WERI-Rb-1 (cell line): Measurements from ENCODE around the gene PSKH1.

Source experiments
- DNase-seq: peaks from one replicate; pipeline ENCODE4 v3.0.0-alpha.2; 2020
- H3K27ac ChIP-seq: fragments of 250-450 bp; sonication (Bioruptor Pico); 2 replicates; pipeline ENCODE4 v1.5.1; 2020; ENCODE audit warnings: mild to moderate bottlenecking, moderate library complexity
- H3K27me3 ChIP-seq: fragments of 250-450 bp; sonication (Bioruptor Pico); 2 replicates; pipeline ENCODE4 v1.5.1; 2021; ENCODE audit warnings: mild to moderate bottlenecking, low read depth, moderate library complexity; ENCODE audit not compliant: insufficient read depth, severe bottlenecking
- H3K36me3 ChIP-seq: fragments of 250-450 bp; sonication (Bioruptor Pico); 2 replicates; pipeline ENCODE4 v1.5.1; 2020; ENCODE audit warnings: mild to moderate bottlenecking, moderate library complexity
- H3K4me3 ChIP-seq: 2 replicates; pipeline ENCODE4 v1.5.1; 2011; ENCODE audit warnings: low read depth, mild to moderate bottlenecking, control low read depth, low read length
- H3K9me3 ChIP-seq: fragments of 250-450 bp; sonication (Bioruptor Pico); 2 replicates; pipeline ENCODE4 v1.5.1; 2021; ENCODE audit warnings: mild to moderate bottlenecking, moderate library complexity; ENCODE audit not compliant: severe bottlenecking
- TF ChIP-seq, protein P1 (sequence below): IDR thresholded peaks from 2 replicates; pipeline ENCODE4 v1.5.1; 2011; ENCODE audit warnings: low read depth, mild to moderate bottlenecking, control low read depth, inconsistent platforms, low read length

Gene PSKH1

DNA sequence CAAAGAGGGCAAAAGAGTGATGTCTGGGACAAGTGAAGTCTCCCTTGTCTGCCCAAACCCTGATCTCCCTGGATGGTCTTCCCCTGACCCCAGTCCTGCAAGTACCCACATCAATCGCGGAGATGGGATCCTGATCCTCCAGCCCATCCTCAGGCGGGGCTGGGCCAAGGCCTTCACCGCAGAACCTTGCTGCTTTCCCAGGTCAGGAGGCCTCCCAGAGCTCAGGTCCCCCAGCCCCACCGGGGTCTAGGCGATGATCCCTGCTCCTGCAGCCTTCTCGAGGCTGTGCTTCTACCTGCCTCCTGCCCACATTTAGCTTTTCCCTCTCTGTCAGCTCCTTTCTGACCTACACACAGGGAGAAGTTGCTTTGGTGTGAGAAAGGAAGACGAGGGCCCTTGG, 69.1 kb downstream of the PSKH1 start:
- no peaks in the 10 kb centered on the region for H3K27me3 ChIP-seq
- H3K36me3 ChIP-seq: peaks cover 4% of the 10 kb centered on the region
- no peak overlapping the region for H3K27ac ChIP-seq
- TF ChIP-seq, protein P1, sequence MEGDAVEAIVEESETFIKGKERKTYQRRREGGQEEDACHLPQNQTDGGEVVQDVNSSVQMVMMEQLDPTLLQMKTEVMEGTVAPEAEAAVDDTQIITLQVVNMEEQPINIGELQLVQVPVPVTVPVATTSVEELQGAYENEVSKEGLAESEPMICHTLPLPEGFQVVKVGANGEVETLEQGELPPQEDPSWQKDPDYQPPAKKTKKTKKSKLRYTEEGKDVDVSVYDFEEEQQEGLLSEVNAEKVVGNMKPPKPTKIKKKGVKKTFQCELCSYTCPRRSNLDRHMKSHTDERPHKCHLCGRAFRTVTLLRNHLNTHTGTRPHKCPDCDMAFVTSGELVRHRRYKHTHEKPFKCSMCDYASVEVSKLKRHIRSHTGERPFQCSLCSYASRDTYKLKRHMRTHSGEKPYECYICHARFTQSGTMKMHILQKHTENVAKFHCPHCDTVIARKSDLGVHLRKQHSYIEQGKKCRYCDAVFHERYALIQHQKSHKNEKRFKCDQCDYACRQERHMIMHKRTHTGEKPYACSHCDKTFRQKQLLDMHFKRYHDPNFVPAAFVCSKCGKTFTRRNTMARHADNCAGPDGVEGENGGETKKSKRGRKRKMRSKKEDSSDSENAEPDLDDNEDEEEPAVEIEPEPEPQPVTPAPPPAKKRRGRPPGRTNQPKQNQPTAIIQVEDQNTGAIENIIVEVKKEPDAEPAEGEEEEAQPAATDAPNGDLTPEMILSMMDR: no peak
- DNase-seq: no peak
- no peaks in the 10 kb centered on the region for H3K9me3 ChIP-seq
- no peak overlapping the region for H3K4me3 ChIP-seq

DNA sequence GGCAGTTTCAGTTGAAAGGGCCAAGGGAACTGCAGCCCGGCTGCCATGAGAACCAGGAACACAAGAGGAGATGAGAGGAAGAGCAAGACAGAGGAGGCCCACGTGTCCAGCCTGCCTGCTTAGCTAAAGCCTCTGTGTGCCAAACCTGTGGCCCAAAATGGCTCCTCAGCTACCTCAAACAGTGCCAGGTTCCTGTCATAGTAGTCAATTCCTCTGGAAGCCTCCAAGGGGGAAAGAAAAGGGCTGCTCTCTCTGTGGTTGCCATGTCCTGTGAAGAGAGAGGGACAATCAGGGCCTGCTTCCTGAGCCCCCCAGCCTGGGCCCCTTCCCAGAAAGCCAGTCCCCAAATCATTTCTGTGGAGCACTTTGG, 70.2 kb downstream of the PSKH1 start:
- H3K27me3 ChIP-seq: no peaks in the 10 kb centered on the region
- no peak for DNase-seq

DNA sequence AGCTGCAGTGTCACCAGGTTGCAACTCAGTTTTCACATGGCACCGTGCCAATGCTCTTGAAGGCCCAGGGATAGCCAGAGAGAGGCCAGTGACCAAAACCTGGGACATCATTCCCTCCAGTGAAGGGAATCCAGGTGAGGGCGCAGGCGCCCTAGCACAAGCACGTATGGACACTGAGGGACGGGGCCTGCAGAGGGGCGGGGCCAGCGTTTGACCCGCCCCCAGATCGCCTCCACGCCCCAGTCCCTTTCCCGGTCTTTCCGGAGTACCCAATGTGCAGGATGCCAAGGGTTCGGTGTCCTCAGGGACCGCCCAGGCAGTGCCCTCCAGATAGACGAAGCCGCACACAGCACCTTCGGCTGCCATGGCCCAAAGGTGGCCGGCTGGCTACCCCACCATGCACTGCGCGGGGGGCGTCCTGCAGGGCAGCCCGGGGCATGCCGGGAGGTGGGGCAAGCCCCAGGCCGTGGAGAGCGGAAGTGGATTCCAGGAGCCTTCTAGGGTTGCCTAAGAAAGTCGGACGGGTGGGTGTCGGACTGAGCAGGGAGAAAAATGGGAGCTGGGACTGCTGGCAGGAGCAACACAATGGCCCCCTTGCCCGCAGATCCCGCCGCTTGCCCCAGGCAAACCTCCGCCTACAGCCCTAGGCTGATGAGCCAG, 70.7 kb downstream of the PSKH1 start:
- TF ChIP-seq, protein P1: no peak
- DNase-seq: no peak
- Histone ChIP-seq H3K4me3 (no peak overlapping the region), H3K27ac (no peak overlapping the region), H3K36me3 (peaks cover 4% of the 10 kb centered on the region), H3K9me3 (no peaks in the 10 kb centered on the region), H3K27me3 (no peaks in the 10 kb centered on the region)

More for the DNA sequence above, 70.2 kb downstream of the PSKH1 start:
- Histone ChIP-seq H3K9me3 (no peaks in the 10 kb centered on the region), H3K4me3 (no peak overlapping the region), H3K27ac (no peak overlapping the region), H3K36me3 (peaks cover 4% of the 10 kb centered on the region)
- TF ChIP-seq, protein P1: no peak

DNA sequence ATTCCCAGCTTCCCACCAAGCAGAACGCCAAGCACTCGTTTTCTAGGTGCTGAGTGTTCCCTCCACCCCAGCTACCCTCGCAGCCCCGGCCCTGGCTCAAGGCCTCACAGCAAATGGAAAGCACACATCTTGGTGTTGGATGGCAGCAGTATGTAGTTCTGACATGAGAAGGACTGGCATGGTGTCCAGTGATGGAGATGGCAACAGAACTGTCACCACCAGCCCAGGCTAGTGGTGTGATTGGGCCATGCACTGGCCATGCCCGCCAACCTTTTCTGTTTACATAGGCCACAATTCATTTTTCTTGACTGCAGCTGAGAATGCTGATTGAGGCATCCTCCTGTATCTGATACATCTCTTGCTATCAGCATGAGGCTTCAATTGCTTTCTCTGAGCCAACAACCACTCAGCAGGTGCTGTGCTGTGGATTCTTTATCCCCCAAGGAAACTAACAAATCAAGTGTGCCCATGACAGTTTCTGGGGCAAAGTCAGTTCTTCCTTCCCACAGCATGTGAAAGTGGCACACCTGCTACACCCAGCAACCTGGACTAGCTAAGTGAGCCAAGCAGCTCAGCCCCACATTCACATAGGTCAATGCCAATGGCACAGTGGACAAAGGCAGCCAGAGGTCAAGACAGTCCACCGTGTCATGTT, 71.5 kb downstream of the PSKH1 start:
- H3K36me3 ChIP-seq: peaks cover 4% of the 10 kb centered on the region

DNA sequence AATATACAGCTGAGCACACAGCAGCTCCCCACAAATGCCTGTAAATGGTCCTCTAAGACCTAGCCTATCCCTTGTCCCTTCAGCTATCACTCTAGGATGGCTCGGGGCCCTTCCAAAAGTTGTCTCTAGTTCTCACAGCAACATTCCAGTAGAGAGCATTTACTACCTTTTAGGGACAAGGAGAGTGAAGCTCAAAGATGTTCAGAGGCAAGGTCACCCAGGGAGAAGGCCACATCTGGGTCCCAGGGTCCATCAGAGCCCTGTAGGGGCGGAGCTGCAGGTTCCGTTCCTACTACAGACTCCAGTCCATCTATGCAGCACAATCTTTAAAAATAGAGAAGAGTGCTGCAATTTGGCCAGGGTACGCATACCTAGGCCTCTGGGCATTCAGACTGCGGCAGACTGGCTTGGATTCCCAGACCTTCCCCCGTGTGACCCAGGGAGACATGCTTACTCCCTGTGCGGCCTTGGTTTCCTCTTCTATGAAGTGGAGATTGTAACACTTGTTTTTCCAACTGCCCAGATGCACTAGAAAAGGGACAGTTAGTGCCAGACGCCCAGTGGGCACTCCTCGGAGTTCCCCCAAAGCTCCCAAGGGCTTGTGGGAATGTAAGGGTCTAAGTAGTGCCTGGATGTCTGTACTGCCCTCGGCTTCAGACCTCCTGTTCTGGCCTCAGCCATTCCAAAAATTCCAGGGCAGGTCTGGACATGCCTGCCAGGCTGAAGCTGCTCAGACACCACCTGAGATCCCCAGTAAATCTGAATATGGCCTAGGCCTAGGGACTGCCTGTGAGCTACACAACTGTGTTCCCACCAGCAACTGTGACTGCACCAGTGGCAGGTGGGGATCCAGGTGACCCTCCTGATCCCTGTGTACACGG, 72.9 kb downstream of the PSKH1 start:
- H3K36me3 ChIP-seq: peaks cover 4% of the 10 kb centered on the region
- peak overlapping the region; percentile 62 for H3K27ac ChIP-seq

More for the DNA sequence above, 71.5 kb downstream of the PSKH1 start:
- Histone ChIP-seq H3K4me3 (no peak overlapping the region), H3K27me3 (no peaks in the 10 kb centered on the region), H3K9me3 (no peaks in the 10 kb centered on the region), H3K27ac (no peak overlapping the region; the same call in 1 of the 2 replicates)
- no peak for DNase-seq
- TF ChIP-seq, protein P1: no peak

More for the DNA sequence above, 72.9 kb downstream of the PSKH1 start:
- Histone ChIP-seq H3K9me3 (no peaks in the 10 kb centered on the region), H3K27me3 (no peaks in the 10 kb centered on the region), H3K4me3 (no peak overlapping the region)
- TF ChIP-seq, protein P1: no peak
- DNase-seq: peak; percentile 64
